ENCODE data around the gene FOXRED2. TPM values are rescaled to one million over a fixed set of nuclear protein-coding genes. Genes with fewer than 3 reads are reported as not detected.
A peak's percentile ranks its signal among the peaks of the same experiment; 100 is the strongest.
"Not testable (repeated sequence)": the region's sequence is repeated elsewhere in the genome, so short reads cannot be mapped to it uniquely, and the experiment has no call there.

FOXRED2 gene
- total RNA-seq (2014; rRNA removed; shearing (Covaris generic)): 19.3 and 24.9 TPM in 2 replicates

GRCh38 chr22:36506637-36507517 lies at the start of gene FOXRED2:
Gene FOXRED2, minus strand, starts transcription at chr22:36507040. Its CDS starts 618 bp downstream, at chr22:36506422.
- in situ Hi-C loops (cut with HindIII; ENCODE audit: low sequenced_read_pairs): no loop called here
- DNase-seq (ENCODE audit: low spot score): peak; percentile 84

GRCh38 chr22:36554098-36554497 lies 47.3 kb upstream of the FOXRED2 start:
- in situ Hi-C loops (cut with HindIII; ENCODE audit: low sequenced_read_pairs): no loop called here
- no peak for DNase-seq (ENCODE audit: low spot score)

GRCh38 chr22:36552289-36552688 lies 45.4 kb upstream of the FOXRED2 start:
- in situ Hi-C loops (cut with HindIII; ENCODE audit: low sequenced_read_pairs): no loop called here
- no peak for DNase-seq (ENCODE audit: low spot score)

- in situ Hi-C loops (cut with HindIII; ENCODE audit: low sequenced_read_pairs): no loop called here
- DNase-seq (ENCODE audit: low spot score): no peak
These were observed 44.1 kb upstream of the FOXRED2 start for GRCh38 chr22:36550701-36551495.

GRCh38 chr22:36549033-36549432 lies 42.2 kb upstream of the FOXRED2 start:
- in situ Hi-C loops (cut with HindIII; ENCODE audit: low sequenced_read_pairs): no loop called here
- DNase-seq (ENCODE audit: low spot score): no peak

GRCh38 chr22:36548606-36549005 lies 41.8 kb upstream of the FOXRED2 start:
- in situ Hi-C loops (cut with HindIII; ENCODE audit: low sequenced_read_pairs): no loop called here
- no peak for DNase-seq (ENCODE audit: low spot score)

- in situ Hi-C loops (cut with HindIII; ENCODE audit: low sequenced_read_pairs): no loop called here
- no peak for DNase-seq (ENCODE audit: low spot score)
These were observed 40.1 kb upstream of the FOXRED2 start for GRCh38 chr22:36546932-36547331.

- in situ Hi-C loops (cut with HindIII; ENCODE audit: low sequenced_read_pairs): no loop called here
- peak; percentile 74 for DNase-seq (ENCODE audit: low spot score)
These were observed 39.4 kb upstream of the FOXRED2 start for GRCh38 chr22:36546092-36546804.

GRCh38 chr22:36544107-36544620 lies 37.3 kb upstream of the FOXRED2 start:
- in situ Hi-C loops (cut with HindIII; ENCODE audit: low sequenced_read_pairs): no loop called here
- DNase-seq (ENCODE audit: low spot score): no peak

GRCh38 chr22:36541831-36542411 lies 35.1 kb upstream of the FOXRED2 start:
- no peak for DNase-seq (ENCODE audit: low spot score)
- in situ Hi-C loops (cut with HindIII; ENCODE audit: low sequenced_read_pairs): no loop called here

GRCh38 chr22:36540867-36541642 lies 34.2 kb upstream of the FOXRED2 start:
- no peak for DNase-seq (ENCODE audit: low spot score)
- in situ Hi-C loops (cut with HindIII; ENCODE audit: low sequenced_read_pairs): no loop called here

GRCh38 chr22:36538529-36538928 lies 31.7 kb upstream of the FOXRED2 start:
- in situ Hi-C loops (cut with HindIII; ENCODE audit: low sequenced_read_pairs): no loop called here
- no peak for DNase-seq (ENCODE audit: low spot score)

- DNase-seq (ENCODE audit: low spot score): no peak
- in situ Hi-C loops (cut with HindIII; ENCODE audit: low sequenced_read_pairs): no loop called here
These were observed 29.9 kb upstream of the FOXRED2 start for GRCh38 chr22:36536717-36537116.

- in situ Hi-C loops (cut with HindIII; ENCODE audit: low sequenced_read_pairs); DNase-seq (ENCODE audit: low spot score): not testable (repeated sequence)
These were observed 26.5 kb upstream of the FOXRED2 start for GRCh38 chr22:36533320-36533719.

GRCh38 chr22:36532466-36532865 lies 25.6 kb upstream of the FOXRED2 start:
- in situ Hi-C loops (cut with HindIII; ENCODE audit: low sequenced_read_pairs): no loop called here
- DNase-seq (ENCODE audit: low spot score): no peak

GRCh38 chr22:36528795-36529751 lies 22.2 kb upstream of the FOXRED2 start, which contains the start of gene EIF3D:
Gene EIF3D, minus strand, starts transcription at chr22:36529166. Its CDS starts 3,045 bp downstream, at chr22:36526121.
- in situ Hi-C loops (cut with HindIII; ENCODE audit: low sequenced_read_pairs): no loop called here
- peak; percentile 99 for DNase-seq (ENCODE audit: low spot score)

- no peak for DNase-seq (ENCODE audit: low spot score)
- in situ Hi-C loops (cut with HindIII; ENCODE audit: low sequenced_read_pairs): no loop called here
These were observed 21.5 kb upstream of the FOXRED2 start for GRCh38 chr22:36528341-36528740.

Data from G401 (cell line).